NCI-H69 (cell line): ENCODE measurements around the gene AUTS2.
A peak's percentile ranks its signal among the peaks of the same experiment; 100 is the strongest.

Source experiments
- DNase-seq: peaks from one replicate; lab custom pipeline; 2025; lab: John Stamatoyannopoulos, UW

Gene AUTS2

DNA sequence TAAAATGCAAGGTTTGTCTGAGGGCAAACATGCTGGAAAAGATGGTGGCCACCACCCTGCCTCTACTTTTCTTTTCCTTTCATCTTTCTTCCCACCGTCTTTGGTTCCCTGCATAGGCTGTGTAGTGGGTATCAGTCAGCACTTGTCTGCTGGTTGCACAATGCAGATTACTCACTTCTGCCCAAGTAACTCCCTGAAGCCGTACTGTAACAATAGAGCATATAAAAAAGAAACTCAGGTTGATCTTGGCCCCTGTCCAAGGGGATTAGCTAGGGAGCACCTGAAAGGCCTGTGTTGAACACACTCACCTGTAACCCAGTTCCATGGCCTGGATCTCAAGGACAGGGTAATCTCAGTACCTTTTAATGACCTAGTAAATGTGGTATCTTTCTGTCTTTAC is 1000.7 kb downstream of the AUTS2 start:
- peak; percentile 96 for DNase-seq

DNA sequence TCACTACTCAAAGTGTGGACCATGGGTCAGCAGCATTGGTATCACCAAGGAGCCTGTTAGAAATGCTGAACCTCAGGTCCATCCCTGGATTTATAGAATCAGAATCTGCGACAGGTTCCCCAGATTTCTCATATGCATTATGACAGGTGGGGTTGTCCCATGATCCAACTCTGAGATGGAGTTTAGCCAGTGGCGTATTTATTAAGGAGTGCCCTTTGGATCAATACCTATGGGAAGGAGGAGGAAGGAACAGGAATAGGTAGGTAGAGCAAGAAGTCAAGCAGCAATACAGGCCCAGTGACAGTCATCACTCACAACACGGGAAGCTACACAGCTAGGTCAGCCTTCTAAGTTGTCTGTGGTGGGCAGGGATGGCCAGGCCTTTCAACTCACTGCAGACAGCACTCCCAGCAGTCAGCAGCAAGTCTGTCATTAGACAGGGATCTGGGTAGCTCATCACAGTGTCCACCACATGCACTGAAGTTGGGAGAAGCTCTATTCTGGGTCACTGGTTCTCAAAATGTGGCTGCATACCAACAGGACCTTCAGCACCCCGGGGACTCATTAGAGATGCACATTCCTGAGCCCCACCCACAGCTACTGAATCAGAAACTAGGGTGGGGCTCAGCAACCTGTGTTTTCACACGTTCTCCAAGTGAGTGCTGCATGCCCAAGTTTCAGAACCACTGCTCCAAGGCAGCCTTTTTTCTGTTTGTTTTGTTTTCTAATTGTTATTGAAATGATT is 1001.3 kb downstream of the AUTS2 start:
- peak; percentile 54 for DNase-seq

DNA sequence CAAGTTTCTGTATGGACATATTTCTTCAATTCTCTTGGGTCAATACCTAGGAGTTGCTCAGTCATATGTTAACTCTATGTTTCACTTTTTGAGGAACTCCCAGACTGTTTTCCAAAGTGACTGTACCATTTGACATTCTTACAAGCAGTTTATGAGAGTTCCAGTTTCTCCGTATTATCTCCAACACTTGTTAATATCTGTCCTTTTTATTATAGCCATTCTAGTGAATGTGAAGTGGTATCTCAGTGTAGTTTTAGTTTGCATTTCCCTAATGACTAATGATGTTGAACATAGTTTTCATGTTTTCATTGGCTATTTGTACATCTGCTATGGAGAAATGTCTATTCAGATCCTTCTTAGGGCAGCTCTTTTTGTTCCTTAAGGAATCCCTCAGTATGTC is 1002.7 kb downstream of the AUTS2 start:
- DNase-seq = no peak

DNA sequence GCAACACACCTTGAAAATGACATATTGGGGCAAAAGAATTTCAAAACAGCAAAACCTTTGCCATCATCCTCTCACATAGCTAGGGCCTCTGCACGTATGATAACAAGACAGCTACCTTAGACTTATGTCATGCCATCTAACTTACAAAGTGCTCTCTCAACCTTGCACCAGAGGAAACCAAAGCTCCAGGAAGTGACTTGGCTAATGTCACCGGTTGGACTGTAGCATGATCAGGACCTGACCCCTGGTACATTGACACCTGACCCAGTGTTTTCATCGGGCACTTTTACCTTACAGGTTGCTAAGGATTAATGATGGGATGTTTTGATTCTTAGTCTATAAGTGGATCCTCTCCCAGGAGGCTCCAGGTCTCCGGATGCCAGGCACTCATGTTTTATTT is 1003.8 kb downstream of the AUTS2 start:
- DNase-seq = no peak

DNA sequence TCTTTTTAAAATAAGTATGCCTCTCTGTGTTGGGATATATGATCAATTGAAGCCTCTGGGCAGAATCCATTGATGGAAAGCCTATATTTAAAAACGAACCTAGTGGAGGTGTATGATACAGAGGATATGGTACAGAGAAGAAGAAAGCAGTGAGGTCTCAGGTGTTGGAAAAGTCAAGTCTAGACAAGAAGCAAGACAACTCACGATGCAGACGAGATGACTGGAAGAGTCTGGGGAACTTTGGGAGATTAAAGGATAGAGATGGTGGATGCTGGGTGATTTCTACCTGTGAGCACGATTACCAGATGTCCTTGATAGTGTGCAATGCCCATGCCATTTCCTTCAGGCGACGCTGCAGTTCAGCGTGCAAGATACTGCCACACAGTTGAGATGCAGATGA is 1009.0 kb downstream of the AUTS2 start:
- no peak for DNase-seq

- DNase-seq = no peak
Measured at GRCh38 chr7:70607759-70608158, 1009.5 kb downstream of the AUTS2 start.

DNA sequence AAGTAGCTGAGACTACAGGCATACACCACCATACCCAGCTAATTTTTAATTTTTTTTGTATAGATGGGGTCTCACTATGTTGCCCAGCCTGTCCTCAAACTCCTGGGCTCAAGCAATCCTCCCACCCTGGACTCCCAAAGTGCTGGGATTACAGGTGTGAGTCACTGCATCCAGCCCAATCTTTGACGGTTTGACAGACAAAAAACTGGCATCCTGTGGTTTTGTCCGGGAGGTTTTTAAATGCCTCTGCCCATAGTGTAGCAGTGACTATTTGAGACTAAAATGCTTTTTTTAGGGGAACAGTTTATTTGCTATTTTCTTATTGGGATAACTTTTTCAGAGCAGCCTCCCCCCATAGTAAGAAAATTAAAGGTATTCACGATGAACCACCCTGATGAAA is 1010.0 kb downstream of the AUTS2 start:
- DNase-seq = no peak

DNA sequence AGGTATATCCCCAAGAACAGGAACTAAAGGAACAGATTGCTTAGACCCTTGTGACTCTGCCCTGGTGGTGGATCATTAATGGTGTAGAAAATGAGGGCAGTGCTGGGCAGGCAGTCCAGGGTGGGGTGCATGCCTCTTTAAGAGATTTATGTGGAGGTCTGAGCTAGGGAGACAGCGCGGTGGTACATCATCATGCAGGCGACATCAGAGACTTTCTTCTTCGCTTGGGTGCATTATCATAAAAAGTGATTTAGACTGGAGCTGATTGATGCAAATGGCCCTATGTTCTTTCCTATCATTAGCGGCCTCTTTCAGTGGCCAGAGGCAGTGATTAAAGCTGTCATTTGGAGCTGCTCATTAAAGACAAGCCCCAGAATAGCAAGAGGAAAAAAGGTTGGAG is 1014.5 kb downstream of the AUTS2 start:
- DNase-seq = peak; percentile 98

DNA sequence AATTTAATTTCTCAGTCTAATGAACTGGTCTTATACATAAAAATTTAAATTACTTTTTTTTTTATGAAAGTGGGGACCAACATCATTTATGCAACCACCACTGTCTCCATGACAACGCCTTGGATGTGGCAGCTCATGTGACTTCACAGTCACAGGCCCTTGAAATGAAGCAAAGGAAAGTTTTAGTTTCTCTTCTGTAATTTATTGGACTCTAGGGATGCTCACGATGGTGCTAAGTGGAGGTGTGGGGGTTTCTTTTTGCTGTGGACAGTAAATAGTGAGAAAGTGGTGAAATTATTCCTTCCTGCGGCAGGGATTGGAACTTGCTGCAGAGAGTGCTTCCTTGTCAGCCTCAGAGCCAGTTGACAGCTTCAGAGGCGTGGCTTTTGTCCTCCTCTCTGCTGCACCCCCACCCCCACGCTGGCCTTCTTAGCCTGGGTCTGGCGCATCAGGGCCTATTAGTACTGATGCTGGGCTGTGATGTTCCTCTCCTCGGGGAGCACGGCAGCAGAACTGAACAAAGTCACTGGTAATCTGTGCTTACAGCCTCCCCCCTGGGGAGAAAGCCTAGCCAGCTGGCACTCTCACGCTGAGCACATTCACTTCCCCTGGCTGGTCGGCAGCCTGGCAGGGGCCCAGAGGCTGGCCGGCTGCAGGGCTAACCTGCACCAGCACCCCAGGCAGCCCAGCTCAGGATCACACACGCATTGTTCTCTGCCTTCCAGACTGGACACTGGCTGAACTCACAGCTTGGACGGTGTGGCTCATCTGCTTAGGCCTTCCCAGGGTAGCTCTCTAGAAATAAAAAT is 1016.2 kb downstream of the AUTS2 start:
- DNase-seq = peak; percentile 99

GRCh38 chr7:70615066-70615606 is 1016.9 kb downstream of the AUTS2 start:
- DNase-seq = peak; percentile 91

- DNase-seq = no peak
Measured at GRCh38 chr7:70616211-70616610, 1017.9 kb downstream of the AUTS2 start.

DNA sequence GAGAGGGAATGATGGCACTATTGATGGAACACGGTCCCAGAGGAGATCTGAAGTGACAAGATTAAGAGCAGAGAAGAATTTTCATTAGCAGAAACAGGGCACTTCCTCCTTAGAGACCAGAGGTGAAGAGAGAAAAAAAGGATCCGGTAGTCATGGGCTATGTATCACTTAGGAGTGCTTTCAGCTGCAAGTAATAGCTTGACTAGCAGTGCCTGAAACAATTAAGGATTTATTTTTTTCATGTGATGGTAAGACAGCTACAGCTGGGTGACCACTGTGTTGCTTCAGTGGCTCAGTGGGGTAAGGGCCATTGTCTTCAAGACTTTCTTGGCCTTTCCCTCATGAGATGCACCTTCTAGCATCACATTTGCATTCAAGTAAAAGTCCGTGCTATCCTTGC is 1018.5 kb downstream of the AUTS2 start:
- DNase-seq = no peak

DNA sequence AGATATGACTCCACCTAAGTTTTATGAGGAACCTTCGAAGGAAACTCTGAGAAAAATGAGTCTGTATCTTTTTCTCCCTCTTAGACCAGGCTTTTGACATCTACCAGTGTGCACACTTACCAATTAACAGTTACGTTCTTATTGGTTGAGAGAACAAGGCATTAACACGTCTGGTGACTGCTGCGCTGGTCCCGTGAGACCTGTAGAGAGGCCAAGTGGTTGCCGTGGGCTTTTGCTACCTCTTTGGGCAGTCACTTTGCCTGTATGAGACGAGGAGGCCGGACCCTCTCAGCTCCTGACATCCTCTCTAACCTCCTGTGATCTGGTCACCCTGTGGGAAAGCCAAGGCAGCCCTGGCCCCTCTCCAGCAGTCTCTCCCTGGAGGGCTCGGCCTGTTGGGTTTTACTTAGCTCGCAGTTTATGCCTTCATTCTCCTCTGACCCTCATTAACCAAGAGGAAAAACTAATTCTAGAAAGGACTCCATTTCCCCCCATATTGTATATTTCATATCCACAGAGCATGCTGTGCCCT is 1019.8 kb downstream of the AUTS2 start:
- DNase-seq = peak; percentile 68

DNA sequence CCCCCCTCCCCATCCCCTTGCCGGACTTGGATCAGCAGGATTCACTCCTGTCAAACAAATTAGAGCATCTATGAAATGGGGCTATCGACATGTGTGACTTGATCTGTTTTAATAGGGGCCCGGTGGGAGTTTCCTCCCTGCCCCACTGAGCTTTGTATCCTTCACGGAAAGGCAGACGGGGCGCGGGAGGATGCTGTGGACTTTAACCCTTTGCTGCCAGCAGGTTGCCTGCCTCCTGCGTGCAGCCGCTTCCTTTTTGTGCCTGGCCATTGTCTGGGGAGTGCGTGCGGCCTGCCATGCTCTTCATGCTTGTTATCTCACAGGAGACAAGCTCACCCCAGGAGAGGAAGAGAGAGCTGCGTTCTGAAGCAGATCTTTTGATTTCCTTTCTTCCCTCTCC is 1020.9 kb downstream of the AUTS2 start:
- peak; percentile 97 for DNase-seq

- DNase-seq = peak; percentile 66
Measured at GRCh38 chr7:70619659-70620058, 1021.4 kb downstream of the AUTS2 start.

GRCh38 chr7:70620333-70621055 is 1022.2 kb downstream of the AUTS2 start:
- DNase-seq = no peak

DNA sequence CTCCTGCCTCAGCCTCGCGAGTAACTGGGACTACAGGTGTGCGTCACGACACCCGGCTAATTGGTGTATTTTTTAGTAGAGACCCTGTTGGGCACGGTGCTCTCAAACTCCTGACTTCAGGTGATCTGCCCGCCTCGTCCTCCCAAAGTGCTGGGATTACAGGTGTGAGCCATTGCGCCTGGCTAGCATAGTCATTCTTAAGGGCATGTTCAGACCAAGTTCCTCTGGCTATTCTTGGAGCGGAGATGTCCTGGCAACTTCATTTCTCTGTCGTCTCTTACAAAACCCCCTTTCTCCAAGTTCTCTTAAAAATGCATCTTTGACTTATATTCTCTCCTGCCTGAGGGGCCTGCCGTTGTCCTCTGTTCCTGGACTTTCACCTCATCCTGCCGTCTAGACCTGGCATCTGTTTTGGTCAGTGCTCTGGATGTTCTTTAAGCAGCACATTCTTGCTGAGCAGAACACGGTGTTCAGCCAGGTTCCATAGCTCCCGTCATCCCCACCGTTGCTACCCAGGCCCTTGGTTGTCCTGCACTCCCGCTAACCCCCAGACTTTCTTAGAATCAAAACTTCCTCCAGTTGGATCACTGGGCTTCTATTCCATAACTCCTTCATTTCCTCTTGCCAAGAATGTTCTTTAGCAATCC is 1023.8 kb downstream of the AUTS2 start:
- no peak for DNase-seq

DNA sequence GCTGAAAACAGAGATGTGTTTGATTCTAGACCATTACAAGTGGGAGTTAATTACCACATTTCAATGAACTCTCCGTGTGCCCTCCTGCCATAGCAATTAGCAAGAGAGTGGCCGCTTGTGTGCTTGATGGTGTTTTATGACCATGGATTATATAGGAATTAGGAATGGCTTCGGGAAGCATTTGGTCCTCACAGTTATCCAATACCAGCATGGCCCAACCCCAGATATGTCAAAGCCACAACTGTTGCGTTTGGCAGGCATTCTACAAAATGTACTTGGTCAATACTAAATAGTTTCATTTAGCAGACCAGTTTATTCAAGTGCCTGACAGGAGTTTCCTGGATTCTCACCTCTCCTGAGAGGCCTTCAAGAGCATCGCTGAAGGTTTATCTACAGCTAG is 1024.7 kb downstream of the AUTS2 start:
- peak; percentile 96 for DNase-seq

DNA sequence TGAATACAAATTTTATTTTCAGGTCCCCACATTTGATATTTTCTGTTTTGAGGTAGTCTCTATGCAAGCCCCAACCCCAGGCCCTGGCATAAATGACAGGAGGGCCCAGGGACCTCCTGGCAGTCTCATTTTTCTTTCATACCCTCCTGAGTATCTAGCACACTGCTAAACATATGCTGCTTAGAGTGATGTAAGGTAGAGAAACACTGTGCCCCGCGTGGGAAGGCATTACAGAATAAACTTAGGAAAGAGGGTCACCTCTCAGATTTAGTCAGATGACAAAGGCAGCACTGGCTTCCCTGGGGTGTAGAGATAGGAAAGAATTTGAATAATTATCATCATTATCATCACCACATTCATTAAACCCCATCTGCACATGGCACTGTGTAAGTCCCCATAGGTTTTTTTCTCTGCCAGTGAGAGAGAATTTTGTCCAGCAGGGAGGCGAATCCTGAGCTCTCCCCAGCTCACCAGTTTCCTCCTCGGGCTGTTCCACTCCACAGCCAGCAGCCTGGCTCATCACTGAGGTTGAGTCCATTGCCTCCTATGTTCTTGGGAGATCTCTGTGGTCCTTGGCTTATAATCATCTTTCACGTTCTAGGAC is 1026.3 kb downstream of the AUTS2 start:
- DNase-seq = peak; percentile 96

- DNase-seq = no peak
Measured at GRCh38 chr7:70627461-70627860, 1029.2 kb downstream of the AUTS2 start.

DNA sequence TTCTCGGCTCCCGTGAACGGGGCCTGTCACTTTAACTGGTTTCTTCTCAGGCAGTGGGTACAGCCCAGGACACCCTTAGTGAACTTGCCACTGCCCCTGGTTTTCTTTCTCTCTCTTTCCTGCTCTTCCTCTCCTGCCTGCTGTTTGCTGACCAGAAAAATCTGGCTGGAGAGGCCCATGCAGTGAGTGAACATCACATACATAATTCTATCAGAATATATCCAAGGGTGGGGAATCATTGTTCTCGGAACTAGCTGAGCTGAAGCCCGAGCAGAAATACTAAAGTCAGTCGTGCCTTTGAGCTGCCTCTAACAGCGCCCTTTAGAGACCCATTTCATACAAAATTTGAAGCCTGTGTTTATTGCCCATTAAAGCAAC is 1032.2 kb downstream of the AUTS2 start:
- DNase-seq = no peak
